Measurements from ENCODE around the gene NHERF1.

DNA sequence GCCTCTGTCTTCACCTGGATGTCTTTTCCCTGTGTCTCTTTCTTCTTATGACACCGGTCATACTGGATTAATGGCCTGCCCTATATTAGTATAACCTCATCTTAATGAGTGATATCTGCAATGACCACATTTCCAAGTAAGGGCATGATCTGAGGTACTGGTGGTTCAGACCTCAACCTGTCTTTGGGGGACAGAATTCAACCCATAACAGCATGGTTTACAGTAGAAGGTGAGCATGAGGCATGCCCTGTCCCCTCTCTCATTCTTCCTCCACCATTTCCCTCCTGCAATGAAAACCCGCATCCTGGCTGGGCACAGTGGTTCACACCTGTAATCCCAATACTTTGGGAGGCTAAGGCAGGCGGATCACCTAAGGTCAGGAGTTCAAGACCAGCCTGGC lies 14.2 kb upstream of the NHERF1 start:
- no peak for TF ChIP-seq CHD2 (IDR thresholded peaks at IDR 0.05; ENCODE audit: low read length)
- no peak for TF ChIP-seq SRF (IDR thresholded peaks at IDR 0.05; ENCODE audit: low read depth, low read length)
- TF ChIP-seq, protein P1, sequence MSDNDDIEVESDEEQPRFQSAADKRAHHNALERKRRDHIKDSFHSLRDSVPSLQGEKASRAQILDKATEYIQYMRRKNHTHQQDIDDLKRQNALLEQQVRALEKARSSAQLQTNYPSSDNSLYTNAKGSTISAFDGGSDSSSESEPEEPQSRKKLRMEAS (IDR thresholded peaks at IDR 0.05), result no peak
- TF ChIP-seq, protein P2, sequence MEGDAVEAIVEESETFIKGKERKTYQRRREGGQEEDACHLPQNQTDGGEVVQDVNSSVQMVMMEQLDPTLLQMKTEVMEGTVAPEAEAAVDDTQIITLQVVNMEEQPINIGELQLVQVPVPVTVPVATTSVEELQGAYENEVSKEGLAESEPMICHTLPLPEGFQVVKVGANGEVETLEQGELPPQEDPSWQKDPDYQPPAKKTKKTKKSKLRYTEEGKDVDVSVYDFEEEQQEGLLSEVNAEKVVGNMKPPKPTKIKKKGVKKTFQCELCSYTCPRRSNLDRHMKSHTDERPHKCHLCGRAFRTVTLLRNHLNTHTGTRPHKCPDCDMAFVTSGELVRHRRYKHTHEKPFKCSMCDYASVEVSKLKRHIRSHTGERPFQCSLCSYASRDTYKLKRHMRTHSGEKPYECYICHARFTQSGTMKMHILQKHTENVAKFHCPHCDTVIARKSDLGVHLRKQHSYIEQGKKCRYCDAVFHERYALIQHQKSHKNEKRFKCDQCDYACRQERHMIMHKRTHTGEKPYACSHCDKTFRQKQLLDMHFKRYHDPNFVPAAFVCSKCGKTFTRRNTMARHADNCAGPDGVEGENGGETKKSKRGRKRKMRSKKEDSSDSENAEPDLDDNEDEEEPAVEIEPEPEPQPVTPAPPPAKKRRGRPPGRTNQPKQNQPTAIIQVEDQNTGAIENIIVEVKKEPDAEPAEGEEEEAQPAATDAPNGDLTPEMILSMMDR (IDR thresholded peaks at IDR 0.05; ENCODE audit: control extremely low read depth in 1 of 3, insufficient read depth in 1 of 3, low read depth in 1 of 3, low read length in 3 of 3), result no peak
- TF ChIP-seq, protein P3, sequence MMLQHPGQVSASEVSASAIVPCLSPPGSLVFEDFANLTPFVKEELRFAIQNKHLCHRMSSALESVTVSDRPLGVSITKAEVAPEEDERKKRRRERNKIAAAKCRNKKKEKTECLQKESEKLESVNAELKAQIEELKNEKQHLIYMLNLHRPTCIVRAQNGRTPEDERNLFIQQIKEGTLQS (IDR thresholded peaks at IDR 0.05; ENCODE audit: insufficient read depth, low read depth, low read length), result no peak
- TF ChIP-seq BCL11A (IDR thresholded peaks at IDR 0.05; ENCODE audit: low read depth in 2 of 2, low read length in 2 of 2), result no peak
- no peak for TF ChIP-seq FOSL1 (IDR thresholded peaks at IDR 0.05; ENCODE audit: insufficient read depth, low read depth, low read length)

Measured in H1 (cell line).